RWPE1 (cell line): ENCODE measurements around the gene FOXF2.

ENCODE experiments used
- CTCF ChIA-PET: fragments of 350-600 bp; sonication (Branson Sonifier 250); formaldehyde crosslinking; extraction: SDS; loops from one replicate; lab custom pipeline; 2021; lab: Yijun Ruan, JAX
- POLR2A ChIA-PET: fragments of 400-600 bp; formaldehyde crosslinking; extraction: SDS; loops from one replicate; lab custom pipeline; 2020; ENCODE audit warnings: antibody characterized with exemption; ENCODE audit not compliant: low non-redundant PET; lab: Yijun Ruan, JAX
- DNase-seq: peaks from one replicate; pipeline ENCODE4 v3.0.0; 2012; ENCODE audit warnings: low spot score
- H3K27ac ChIP-seq: fragments of 450-650 bp; 2 replicates; pipeline ENCODE4 v1.5.1; 2017
- CTCF ChIP-seq: fragments of 450-650 bp; conservative IDR thresholded peaks from 2 replicates; pipeline ENCODE4 v1.5.1; 2017; ENCODE audit warnings: low read depth, mild to moderate bottlenecking

The FOXF2 gene

GRCh38 chr6:1385129-1386037 lies 4.0 kb upstream of the FOXF2 start:
- no peak overlapping the region for H3K27ac ChIP-seq
- CTCF ChIA-PET: interaction anchor here (2.8 kb wide), 1 partner anchor 11 kb away, joined by 18 read pairs; no protein-coding TSS in a partner anchor
- POLR2A ChIA-PET: no interaction called here
- DNase-seq: no peak
- TF ChIP-seq CTCF: no peak

- ChIA-PET POLR2A (no interaction called here), CTCF (interaction anchor here (0.5 to 2.8 kb wide), 2 partner anchors 10 to 999 kb away, joined by 5 to 18 read pairs; no protein-coding TSS in a partner anchor)
- no peak for TF ChIP-seq CTCF
- no peak for DNase-seq
- H3K27ac ChIP-seq: no peak overlapping the region
Measured at GRCh38 chr6:1386038-1386709, 3.2 kb upstream of the FOXF2 start.

GRCh38 chr6:1387538-1387875 lies 1.9 kb upstream of the FOXF2 start:
- ChIA-PET CTCF (interaction anchor here (2.8 kb wide), 1 partner anchor 9 kb away, joined by 18 read pairs; no protein-coding TSS in a partner anchor), POLR2A (no interaction called here)
- no peak for DNase-seq
- no peak overlapping the region for H3K27ac ChIP-seq
- TF ChIP-seq CTCF: no peak

- CTCF ChIA-PET: interaction anchor here (2.8 kb wide), 1 partner anchor 8 kb away, joined by 18 read pairs; no protein-coding TSS in a partner anchor
- no peak for DNase-seq
- no peak overlapping the region for H3K27ac ChIP-seq
- TF ChIP-seq CTCF: no peak
- POLR2A ChIA-PET: no interaction called here
Measured at GRCh38 chr6:1387876-1388629, 1.3 kb upstream of the FOXF2 start.

GRCh38 chr6:1388630-1389368 lies 577 bp upstream of the FOXF2 start:
- no peak for DNase-seq
- ChIA-PET CTCF (no interaction called here), POLR2A (no interaction called here)
- no peak for TF ChIP-seq CTCF
- no peak overlapping the region for H3K27ac ChIP-seq
